Activated T-cell treated with anti-CD3 and anti-CD28 coated beads, Interleukin-2, amount 50 U/mL, for 72 hours (primary cell): ENCODE measurements around the gene PPARA. TPM values are rescaled to one million over a fixed set of nuclear protein-coding genes. Genes with fewer than 3 reads are reported as not detected.
"Not testable (repeated sequence)": the region's sequence is repeated elsewhere in the genome, so short reads cannot be mapped to it uniquely, and the experiment has no call there.

Source experiments
- ATAC-seq, 2 donors: fragments of 150-1000 bp; cut with Tn5 transposase; replicated peaks in 1 of 2; 2 replicates each; pipeline ENCODE4 v1.10.0; 2021; ENCODE audit warnings: moderate library complexity in 2 of 2, mild to moderate bottlenecking in 1 of 2
- DNase-seq, 2 donors: peaks; one replicate each; pipeline ENCODE4 v3.0.0; 2021 to 2022; ENCODE audit warnings: mixed read lengths in 1 of 2
- H3K27ac Mint-ChIP-seq: one replicate; pipeline ENCODE4 v1.8.0; 2022; ENCODE audit warnings: mild to moderate bottlenecking, moderate library complexity, mixed read lengths
- H3K27me3 Mint-ChIP-seq: one replicate; pipeline ENCODE4 v1.8.0; 2022; ENCODE audit warnings: low read depth, mixed read lengths
- H3K36me3 Mint-ChIP-seq, 2 donors: one replicate each; pipeline ENCODE4 v1.8.0; 2022; ENCODE audit warnings: mixed read lengths in 2 of 2, mild to moderate bottlenecking in 1 of 2; ENCODE audit not compliant: insufficient read depth in 2 of 2
- H3K4me1 Mint-ChIP-seq: one replicate; pipeline ENCODE4 v1.8.0; 2022; ENCODE audit warnings: low read depth, mixed read lengths
- H3K4me3 Mint-ChIP-seq, 2 donors: one replicate each; pipeline ENCODE4 v1.8.0; 2022; ENCODE audit warnings: mild to moderate bottlenecking in 2 of 2, mixed read lengths in 2 of 2, moderate library complexity in 2 of 2
- H3K9me3 Mint-ChIP-seq, 2 donors: one replicate each; pipeline ENCODE4 v1.8.0; 2022; ENCODE audit warnings: mixed read lengths in 2 of 2
- total RNA-seq, 2 donors: library from RNA; stranded (reverse); gene quantifications; one replicate each; pipeline ENCODE4 v1.2.3, GENCODE V29; 2022

The PPARA gene
- total RNA-seq, 2 donors from 2014 or later, result 14.8 to 16.6 TPM

DNA sequence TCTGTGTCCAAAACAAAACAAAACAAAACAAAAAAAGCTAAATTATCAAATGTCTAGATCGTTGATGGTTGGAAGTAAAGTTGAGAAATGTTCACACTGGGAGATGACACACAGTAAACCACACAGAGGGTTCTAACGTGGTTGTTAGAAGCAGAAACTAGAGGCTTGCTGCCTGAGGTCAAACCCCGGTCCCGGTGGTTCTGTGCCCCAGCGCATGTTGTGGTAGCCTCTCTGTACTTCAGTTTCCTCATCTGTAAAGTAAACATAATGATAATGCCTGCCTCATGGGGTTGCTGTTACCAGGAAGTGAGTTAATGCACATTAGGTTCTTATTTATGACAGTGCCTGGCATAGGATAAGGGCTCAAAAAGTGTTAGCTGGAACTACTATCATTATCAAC, 33.4 kb downstream of the PPARA start:
- H3K36me3 Mint-ChIP-seq, result peaks cover 26 to 31% of the 10 kb centered on the region in 2 donors
- peak; percentile 5 to 8 for DNase-seq
- no peak overlapping the region for H3K27ac Mint-ChIP-seq
- ATAC-seq, result peak in 1 of 2 donors; percentile 42
- H3K4me3 Mint-ChIP-seq, result no peak overlapping the region
- H3K4me1 Mint-ChIP-seq, result no peaks in the 10 kb centered on the region
- no peaks in the 10 kb centered on the region for H3K27me3 Mint-ChIP-seq
- peaks cover 7 to 10% of the 10 kb centered on the region in 2 donors for H3K9me3 Mint-ChIP-seq

DNA sequence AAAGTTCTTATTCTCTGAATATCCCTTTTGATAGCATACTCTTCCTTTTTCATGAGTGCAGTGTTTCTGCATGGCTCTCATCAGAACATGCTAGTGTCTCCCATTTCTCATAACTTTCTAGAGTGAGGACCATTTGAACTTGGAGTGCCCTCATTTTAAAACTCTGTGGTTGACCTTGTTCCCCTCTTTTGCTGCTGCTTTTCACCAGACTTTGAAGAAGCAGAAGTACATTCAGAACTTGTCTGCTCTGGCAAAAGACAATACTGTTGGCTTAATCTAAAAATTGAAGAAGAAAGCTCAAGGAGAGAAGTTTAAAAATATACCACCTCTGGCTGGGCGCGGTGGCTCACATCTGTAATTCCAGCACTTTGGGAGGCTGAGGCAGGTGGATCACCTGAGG, 35.0 kb downstream of the PPARA start:
- Mint-ChIP-seq H3K4me1 (no peaks in the 10 kb centered on the region), H3K27me3 (no peaks in the 10 kb centered on the region), H3K36me3 (peaks cover 19 to 23% of the 10 kb centered on the region in 2 donors), H3K4me3 (no peak overlapping the region), H3K9me3 (peaks cover 5 to 10% of the 10 kb centered on the region in 2 donors), H3K27ac (no peak overlapping the region)
- ATAC-seq (no peak), DNase-seq (no peak)

DNA sequence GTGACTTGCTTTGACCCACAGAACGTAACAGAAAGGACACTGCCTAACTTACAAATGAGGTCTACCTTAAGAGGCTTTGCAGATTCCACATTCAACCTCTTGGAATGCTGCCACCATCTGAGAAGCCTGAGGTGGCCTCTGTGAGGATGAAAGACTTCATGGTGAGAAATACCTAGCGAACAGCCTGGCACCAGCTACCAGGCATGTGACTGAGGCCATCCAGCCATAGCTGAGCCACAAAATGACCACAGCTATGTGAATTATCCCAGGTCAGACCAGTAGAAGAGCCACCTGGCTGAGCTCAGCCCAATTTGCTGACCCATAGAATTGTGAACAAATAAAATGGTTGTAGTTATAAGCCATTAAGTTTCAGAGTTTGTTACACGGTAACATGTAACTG, 37.5 kb downstream of the PPARA start:
- Mint-ChIP-seq H3K27me3 (no peaks in the 10 kb centered on the region), H3K27ac (no peak overlapping the region), H3K4me3 (no peak overlapping the region), H3K9me3 (peaks cover 2% of the 10 kb centered on the region in 2 donors), H3K36me3 (peaks cover 5 to 7% of the 10 kb centered on the region in 2 donors), H3K4me1 (no peaks in the 10 kb centered on the region)
- DNase-seq (no peak), ATAC-seq (no peak)

DNA sequence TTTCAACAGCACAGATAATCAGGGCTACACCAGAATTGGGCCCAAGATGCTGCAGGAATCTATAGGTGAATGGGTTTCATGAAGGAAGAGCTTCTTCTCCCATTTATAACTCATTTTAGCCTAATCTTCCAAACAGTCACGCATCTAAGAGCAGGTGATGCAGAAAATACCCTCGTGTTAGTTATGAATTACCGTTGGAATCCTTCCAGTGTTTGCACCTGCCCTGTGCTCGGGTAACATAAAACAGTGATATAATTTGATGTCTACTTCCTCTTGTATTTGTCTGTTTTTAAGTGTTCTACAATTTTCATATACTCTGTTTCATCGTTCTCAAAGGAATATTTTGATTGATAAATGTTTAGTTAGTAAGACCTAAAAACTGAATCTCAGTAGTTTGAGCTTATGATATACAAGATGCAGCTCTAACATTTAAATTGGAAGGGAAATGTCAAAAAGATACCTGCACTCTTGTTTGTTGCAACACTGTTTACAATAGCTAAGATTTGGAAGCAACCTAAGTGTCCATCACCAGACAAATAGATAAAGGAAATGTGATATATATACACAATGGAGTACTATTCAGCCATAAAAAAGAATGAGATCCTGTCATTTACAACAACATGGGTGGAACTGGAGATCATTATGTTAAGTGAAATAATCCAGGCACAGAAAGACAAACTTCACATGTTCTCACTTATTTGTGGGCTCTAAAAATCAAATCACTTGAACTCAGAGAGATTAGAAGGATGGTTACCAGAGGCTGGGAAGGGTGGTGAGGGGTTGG, 42.1 kb downstream of the PPARA start:
- H3K9me3 Mint-ChIP-seq, result no peaks in the 10 kb centered on the region
- no peaks in the 10 kb centered on the region for H3K27me3 Mint-ChIP-seq
- H3K27ac Mint-ChIP-seq, result no peak overlapping the region
- no peak overlapping the region for H3K4me3 Mint-ChIP-seq
- no peaks in the 10 kb centered on the region for H3K36me3 Mint-ChIP-seq
- DNase-seq (no peak), ATAC-seq (no peak)
- H3K4me1 Mint-ChIP-seq, result no peaks in the 10 kb centered on the region

DNA sequence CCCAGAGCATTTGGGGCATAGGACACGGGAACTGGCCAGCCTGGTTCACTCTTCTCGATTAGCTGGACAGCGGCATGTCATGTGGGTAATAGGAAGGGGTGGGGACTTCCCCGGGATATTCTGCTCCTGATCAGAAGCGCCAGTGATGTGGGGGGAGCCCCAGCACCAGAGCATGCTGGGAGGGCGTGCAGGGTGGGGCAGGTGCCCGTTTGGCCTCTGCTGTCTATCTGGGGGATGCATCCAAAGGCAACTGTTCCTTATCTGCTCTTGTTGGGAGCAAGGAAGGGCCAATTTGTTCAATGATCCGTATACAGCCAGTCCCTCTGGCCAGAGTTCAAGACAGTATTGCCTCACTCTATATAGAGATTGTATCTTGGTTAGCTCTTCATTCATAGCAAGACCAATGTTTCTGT, 43.6 kb downstream of the PPARA start:
- H3K36me3 Mint-ChIP-seq, result peaks cover 0 to 1% of the 10 kb centered on the region in 2 donors
- no peaks in the 10 kb centered on the region for H3K27me3 Mint-ChIP-seq
- ATAC-seq (no peak), DNase-seq (no peak)
- H3K27ac Mint-ChIP-seq, result no peak overlapping the region
- H3K4me1 Mint-ChIP-seq, result no peaks in the 10 kb centered on the region
- H3K9me3 Mint-ChIP-seq, result no peaks in the 10 kb centered on the region
- H3K4me3 Mint-ChIP-seq, result no peak overlapping the region

DNA sequence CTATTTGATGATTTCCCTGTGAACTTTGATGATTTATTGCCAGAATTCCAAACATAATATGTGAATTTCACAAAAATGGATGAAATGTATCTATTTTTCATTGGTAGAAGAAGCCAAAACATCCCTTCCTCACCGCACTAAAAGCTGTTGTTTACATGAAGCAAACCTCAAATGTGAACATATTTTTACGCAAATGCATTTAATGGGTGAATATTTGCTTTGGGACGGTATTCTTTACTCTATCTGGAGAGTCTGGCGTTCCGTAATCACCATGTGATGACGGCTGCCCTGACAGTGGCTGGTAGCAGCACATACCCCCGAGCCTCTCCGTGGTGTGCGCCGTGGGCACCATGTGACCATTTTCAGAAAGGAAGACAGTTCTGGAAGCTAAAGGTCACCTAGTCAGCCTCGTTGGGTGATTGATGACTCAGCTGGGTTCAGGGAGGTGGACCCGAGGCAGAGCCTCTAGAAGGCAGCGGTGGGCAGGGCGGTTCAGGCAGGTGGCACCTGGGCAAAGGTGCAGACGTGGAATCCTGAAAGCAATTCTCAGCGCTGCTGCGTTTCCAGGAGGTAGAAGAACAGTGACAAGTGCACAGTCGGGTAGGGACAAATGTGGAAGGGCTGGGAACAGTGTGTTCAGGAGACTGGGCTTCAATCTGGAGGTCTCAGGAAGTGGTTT, 45.3 kb downstream of the PPARA start:
- no peak overlapping the region for H3K4me3 Mint-ChIP-seq
- no peaks in the 10 kb centered on the region for H3K9me3 Mint-ChIP-seq
- H3K4me1 Mint-ChIP-seq, result no peaks in the 10 kb centered on the region
- H3K27ac Mint-ChIP-seq, result no peak overlapping the region
- peaks cover 0 to 3% of the 10 kb centered on the region in 2 donors for H3K36me3 Mint-ChIP-seq
- no peak for ATAC-seq
- no peaks in the 10 kb centered on the region for H3K27me3 Mint-ChIP-seq
- DNase-seq, result no peak

DNA sequence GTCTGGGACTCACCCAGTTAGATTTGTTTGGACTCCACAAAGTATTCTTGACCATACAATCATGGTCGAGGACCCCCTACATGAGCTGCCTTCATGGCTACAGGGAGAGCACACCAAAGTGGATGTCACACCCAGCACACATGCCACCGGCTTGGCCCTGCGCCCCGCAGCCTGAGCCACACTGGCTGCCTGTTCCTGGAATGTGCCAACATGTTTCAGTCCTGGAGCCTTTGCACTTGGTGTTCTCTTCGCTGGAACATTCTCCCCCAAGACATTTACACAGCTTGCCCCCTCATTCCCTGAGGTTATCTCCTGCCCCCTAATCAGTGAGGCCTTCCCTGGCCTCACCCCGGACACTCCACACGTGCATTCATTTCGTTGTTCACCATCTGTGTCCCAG, 46.0 kb downstream of the PPARA start:
- Mint-ChIP-seq H3K27me3 (no peaks in the 10 kb centered on the region), H3K36me3 (peaks cover 0 to 3% of the 10 kb centered on the region in 2 donors), H3K27ac (no peak overlapping the region), H3K4me3 (no peak overlapping the region), H3K4me1 (no peaks in the 10 kb centered on the region), H3K9me3 (no peaks in the 10 kb centered on the region)
- no peak for ATAC-seq
- DNase-seq, result no peak

DNA sequence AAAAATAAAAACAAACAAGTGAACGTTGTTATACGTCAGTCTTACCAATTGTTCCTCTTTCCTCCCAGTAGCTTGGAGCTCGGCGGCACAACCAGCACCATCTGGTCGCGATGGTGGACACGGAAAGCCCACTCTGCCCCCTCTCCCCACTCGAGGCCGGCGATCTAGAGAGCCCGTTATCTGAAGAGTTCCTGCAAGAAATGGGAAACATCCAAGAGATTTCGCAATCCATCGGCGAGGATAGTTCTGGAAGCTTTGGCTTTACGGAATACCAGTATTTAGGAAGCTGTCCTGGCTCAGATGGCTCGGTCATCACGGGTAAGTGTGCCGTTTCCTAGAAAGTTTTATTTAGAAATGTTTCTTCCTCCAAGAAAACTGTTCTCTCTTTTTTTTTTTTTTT, 47.9 kb downstream of the PPARA start:
- Mint-ChIP-seq H3K9me3 (no peaks in the 10 kb centered on the region), H3K36me3 (peaks cover 0 to 3% of the 10 kb centered on the region in 2 donors), H3K4me3 (no peak overlapping the region), H3K4me1 (no peaks in the 10 kb centered on the region), H3K27me3 (no peaks in the 10 kb centered on the region), H3K27ac (no peak overlapping the region)
- DNase-seq (no peak), ATAC-seq (no peak)

DNA sequence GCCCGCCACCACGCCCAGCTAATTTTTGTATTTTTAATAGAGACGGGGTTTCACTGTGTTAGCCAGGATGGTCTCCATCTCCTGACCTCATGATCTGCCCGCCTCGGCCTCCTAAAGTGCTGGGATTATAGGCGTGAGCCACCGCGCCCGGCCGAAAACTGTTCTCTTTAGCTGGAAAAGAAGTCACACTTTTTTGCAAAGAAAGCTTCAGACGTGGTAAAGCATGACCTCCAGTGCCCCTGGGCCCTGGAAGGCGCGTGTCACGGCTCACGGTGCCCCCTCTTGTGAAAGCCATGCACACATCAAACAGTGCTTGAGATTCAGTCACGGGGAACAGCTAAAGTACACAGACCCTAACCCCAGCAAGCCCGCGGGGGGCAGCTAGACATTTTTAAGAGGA, 48.5 kb downstream of the PPARA start:
- ATAC-seq, H3K27me3 Mint-ChIP-seq, DNase-seq, H3K36me3 Mint-ChIP-seq, H3K27ac Mint-ChIP-seq, H3K4me3 Mint-ChIP-seq, H3K9me3 Mint-ChIP-seq, H3K4me1 Mint-ChIP-seq: not testable (repeated sequence)

DNA sequence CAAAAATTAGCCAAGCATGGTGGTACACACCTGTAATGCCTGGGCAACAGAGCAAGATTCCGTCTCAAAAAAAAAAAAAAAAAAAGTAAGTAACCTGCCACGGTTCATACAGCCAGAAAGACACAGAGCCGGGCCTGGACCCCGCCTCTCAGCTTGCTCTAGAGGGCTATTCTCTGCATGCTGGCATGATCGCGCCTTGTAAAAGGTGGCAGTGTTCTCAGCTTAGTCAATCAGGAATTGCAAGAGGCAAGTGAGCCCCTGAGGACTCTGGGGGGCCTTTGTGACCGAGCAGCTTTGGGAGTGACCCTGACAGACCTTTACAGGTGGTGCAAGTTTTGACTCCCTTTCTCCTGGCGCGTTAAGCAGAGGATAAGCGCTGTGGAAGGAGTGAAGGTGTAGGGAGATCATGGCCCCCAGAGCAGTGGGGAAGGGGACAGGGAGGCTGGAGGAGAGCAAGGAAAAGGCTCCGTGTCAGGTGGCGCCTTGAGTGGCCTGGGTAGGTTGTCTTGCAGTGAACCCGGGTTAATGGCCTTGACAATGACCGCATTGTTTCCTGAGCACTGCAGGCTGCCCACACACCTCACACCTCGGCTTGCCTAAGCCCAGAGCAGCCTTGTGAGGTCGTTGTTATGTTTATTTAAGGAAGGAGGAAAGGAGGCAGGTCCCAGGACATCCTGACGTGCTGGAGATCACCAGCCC, 50.9 kb downstream of the PPARA start:
- Mint-ChIP-seq H3K4me1 (no peaks in the 10 kb centered on the region), H3K36me3 (peaks cover 0 to 3% of the 10 kb centered on the region in 2 donors), H3K27me3 (no peaks in the 10 kb centered on the region), H3K27ac (no peak overlapping the region), H3K9me3 (no peaks in the 10 kb centered on the region), H3K4me3 (no peak overlapping the region)
- DNase-seq, result no peak
- no peak for ATAC-seq

DNA sequence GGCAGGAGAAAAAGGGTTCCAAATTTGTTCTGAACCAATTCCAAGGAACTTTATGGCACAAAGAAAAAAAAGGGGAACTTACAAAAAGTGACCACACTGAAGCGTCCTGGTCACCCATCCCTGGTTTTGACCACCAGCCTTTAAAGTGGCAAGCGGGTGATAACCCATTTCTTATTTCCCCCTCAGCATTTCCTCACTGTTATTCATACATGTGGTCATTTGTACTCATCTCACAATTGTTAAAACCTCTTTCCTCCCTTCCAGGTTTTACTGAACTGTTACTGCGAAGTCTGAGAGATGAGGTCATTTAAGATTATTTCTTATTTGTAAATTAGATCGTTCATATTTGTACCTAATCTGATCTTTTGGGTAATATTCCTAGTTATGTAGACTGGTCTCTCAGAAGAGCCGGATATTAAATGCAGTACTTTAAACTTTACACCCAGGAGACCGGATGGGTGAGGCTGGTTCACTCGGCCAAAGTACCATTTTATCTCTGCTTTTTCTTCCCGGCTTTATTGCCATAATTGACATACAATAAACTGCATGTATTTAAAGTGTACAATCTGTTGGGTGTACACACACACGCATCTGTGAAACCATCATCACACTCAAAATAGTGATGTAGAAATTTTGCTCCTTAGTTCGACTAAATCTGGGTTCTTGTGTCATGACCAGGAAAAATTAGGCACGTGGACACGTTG, 52.7 kb downstream of the PPARA start:
- ATAC-seq, result no peak
- H3K9me3 Mint-ChIP-seq, result no peaks in the 10 kb centered on the region
- H3K27ac Mint-ChIP-seq, result no peak overlapping the region
- no peaks in the 10 kb centered on the region for H3K27me3 Mint-ChIP-seq
- no peaks in the 10 kb centered on the region for H3K4me1 Mint-ChIP-seq
- DNase-seq, result no peak
- H3K4me3 Mint-ChIP-seq, result no peak overlapping the region
- peaks cover 0 to 3% of the 10 kb centered on the region in 2 donors for H3K36me3 Mint-ChIP-seq

DNA sequence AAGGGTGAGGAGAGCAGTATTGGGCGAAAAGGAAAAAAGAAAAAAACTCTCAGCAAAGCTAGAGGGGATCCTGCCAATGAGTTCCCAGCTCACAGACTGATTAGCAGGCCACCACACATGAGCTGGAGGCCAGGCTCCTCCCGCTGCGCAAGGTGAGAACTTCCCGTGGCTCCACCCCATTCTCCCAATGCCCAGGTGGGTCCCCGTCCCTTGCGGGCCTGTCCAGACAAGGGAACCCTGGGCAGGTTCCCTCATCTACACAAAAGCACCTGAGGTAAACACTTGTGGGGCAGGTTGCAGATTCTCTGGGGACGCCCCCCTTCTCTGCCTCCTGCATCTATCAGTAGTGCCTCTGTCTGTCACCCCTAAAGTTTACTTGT, 53.3 kb downstream of the PPARA start:
- ATAC-seq (no peak), DNase-seq (no peak)
- H3K4me1 Mint-ChIP-seq, result no peaks in the 10 kb centered on the region
- no peak overlapping the region for H3K27ac Mint-ChIP-seq
- H3K27me3 Mint-ChIP-seq, result no peaks in the 10 kb centered on the region
- H3K4me3 Mint-ChIP-seq, result no peak overlapping the region
- H3K36me3 Mint-ChIP-seq, result peaks cover 2 to 4% of the 10 kb centered on the region in 2 donors
- peaks cover 0 to 1% of the 10 kb centered on the region in 2 donors for H3K9me3 Mint-ChIP-seq

DNA sequence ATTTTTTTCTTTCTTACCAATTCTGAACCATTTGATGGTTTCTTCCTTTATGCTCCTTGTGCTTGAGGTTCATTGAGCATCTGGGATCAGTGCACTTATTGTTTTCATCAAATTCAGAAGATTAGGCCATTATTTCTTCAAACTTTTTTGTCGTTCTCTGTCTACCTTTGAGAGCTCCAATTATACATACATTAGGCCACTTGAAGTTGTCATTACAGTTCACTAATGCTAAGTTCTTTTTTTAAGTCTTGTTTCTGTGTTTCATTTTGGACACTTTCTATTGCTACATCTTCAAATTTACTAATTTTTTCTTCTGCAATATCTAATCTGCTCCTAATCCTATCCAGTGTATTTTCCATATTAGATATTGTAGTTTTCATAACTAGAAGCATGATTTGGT, 58.9 kb downstream of the PPARA start:
- no peaks in the 10 kb centered on the region for H3K27me3 Mint-ChIP-seq
- H3K4me3 Mint-ChIP-seq, result no peak overlapping the region
- ATAC-seq (no peak), DNase-seq (no peak)
- H3K9me3 Mint-ChIP-seq, result peaks cover 10 to 13% of the 10 kb centered on the region in 2 donors
- H3K4me1 Mint-ChIP-seq, result peaks cover 20% of the 10 kb centered on the region
- H3K27ac Mint-ChIP-seq, result no peak overlapping the region
- H3K36me3 Mint-ChIP-seq, result peaks cover 23 to 29% of the 10 kb centered on the region in 2 donors
